NCI-H748 (cell line): ENCODE results near the gene MBD4.

Source experiments
- DNase-seq: peaks from one replicate; lab custom pipeline; 2025; ENCODE audit not compliant: unreplicated experiment; lab: John Stamatoyannopoulos, UW

The MBD4 gene

GRCh38 chr3:129463716-129464115 lies 24.0 kb upstream of the MBD4 start:
- DNase-seq = no peak

GRCh38 chr3:129463094-129463493 lies 23.3 kb upstream of the MBD4 start:
- DNase-seq = no peak

- DNase-seq = no peak
Measured at GRCh38 chr3:129462361-129462968, 22.7 kb upstream of the MBD4 start.

- DNase-seq = no peak
Measured at GRCh38 chr3:129461461-129462146, 21.9 kb upstream of the MBD4 start.

GRCh38 chr3:129461022-129461421 lies 21.3 kb upstream of the MBD4 start:
- no peak for DNase-seq

GRCh38 chr3:129460572-129460971 lies 20.8 kb upstream of the MBD4 start:
- DNase-seq = no peak

GRCh38 chr3:129460155-129460554 lies 20.4 kb upstream of the MBD4 start:
- no peak for DNase-seq

GRCh38 chr3:129453732-129454131 lies 14.0 kb upstream of the MBD4 start:
- no peak for DNase-seq

GRCh38 chr3:129449279-129450115 lies 9.7 kb upstream of the MBD4 start:
- DNase-seq = no peak

- DNase-seq = no peak
Measured at GRCh38 chr3:129448186-129448895, 8.6 kb upstream of the MBD4 start.

- DNase-seq = no peak
Measured at GRCh38 chr3:129446926-129447325, 7.2 kb upstream of the MBD4 start.

GRCh38 chr3:129445471-129445870 lies 5.7 kb upstream of the MBD4 start:
- DNase-seq = no peak

- DNase-seq = no peak
Measured at GRCh38 chr3:129442947-129443346, 3.2 kb upstream of the MBD4 start.

- no peak for DNase-seq
Measured at GRCh38 chr3:129442486-129442885, 2.7 kb upstream of the MBD4 start.

- no peak for DNase-seq
Measured at GRCh38 chr3:129441782-129442181, 2.0 kb upstream of the MBD4 start.

GRCh38 chr3:129441215-129441614 lies 1.5 kb upstream of the MBD4 start:
- peak; percentile 17 for DNase-seq

- DNase-seq = peak; percentile 20
Measured at GRCh38 chr3:129440618-129441190, 956 bp upstream of the MBD4 start.

GRCh38 chr3:129439226-129439816 lies 427 bp downstream of the MBD4 start:
- peak; percentile 44 for DNase-seq

GRCh38 chr3:129435367-129435766 lies 4.4 kb downstream of the MBD4 start:
- no peak for DNase-seq

GRCh38 chr3:129434140-129434539 lies 5.6 kb downstream of the MBD4 start:
- DNase-seq = no peak

GRCh38 chr3:129433565-129433964 lies 6.2 kb downstream of the MBD4 start:
- DNase-seq = no peak
